Diencephalon (tissue), 1 donor: ENCODE data around the gene COL24A1. TPM values are rescaled to one million over a fixed set of nuclear protein-coding genes. Genes with fewer than 3 reads are reported as not detected.

Source experiments
- small RNA-seq: library from RNA; depleted of rRNA; stranded (forward); fragments of <200 nt; gene quantifications from one replicate; pipeline ENCODE3, GENCODE V24; 2014
- total RNA-seq: library from RNA; depleted of rRNA; stranded (reverse); fragments of >200 nt; gene quantifications from one replicate; pipeline ENCODE4 v1.2.3, GENCODE V29; 2014

Gene COL24A1
- total RNA-seq = 3.2 TPM

DNA sequence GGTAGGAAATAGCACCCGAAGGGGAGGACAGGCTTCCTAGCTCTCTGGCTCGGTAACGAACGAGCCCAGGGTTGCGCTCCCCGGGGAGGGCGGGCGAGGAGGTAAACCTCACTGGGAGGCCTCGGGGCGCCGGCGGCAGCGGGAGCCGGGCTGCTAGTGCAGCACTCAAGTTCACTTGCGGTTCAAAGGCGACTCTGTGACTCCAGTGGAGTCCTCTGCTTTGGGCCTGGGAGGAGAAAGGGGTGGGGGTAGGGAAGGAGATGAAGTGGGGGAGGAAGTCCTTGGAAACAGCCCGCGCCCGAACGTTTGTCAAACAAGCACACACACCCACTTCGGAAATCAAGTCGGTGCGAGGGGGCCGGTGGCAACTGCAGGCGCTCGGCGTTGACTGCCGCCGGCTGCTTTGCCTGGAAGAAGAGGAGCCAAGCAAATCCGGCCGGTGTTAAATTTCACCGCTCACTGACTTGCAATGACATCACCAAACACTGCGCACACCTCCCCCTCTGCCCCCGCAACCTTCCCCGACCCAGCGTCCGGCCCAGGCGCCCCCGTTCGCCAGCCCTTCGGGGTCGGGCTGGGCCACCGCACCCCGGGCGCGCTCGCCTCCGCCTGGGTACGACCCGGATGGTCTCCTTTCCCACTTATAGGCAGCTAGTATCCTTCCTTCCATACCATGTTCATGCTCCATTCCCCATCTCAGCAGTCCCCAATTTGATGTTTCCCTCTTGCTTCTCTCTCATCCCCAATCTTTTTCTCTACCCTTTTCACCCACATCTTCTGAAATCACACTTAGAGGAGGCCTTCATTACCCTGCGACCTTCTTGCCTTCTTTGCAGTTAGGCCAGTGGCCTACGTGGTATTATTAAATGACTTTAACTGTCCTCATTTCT, at the start of gene COL24A1:
Gene COL24A1 (minus strand): TSS at position 207 of the 890 bp plus-strand sequence. CDS start 376 bp downstream, outside the sequence.

DNA sequence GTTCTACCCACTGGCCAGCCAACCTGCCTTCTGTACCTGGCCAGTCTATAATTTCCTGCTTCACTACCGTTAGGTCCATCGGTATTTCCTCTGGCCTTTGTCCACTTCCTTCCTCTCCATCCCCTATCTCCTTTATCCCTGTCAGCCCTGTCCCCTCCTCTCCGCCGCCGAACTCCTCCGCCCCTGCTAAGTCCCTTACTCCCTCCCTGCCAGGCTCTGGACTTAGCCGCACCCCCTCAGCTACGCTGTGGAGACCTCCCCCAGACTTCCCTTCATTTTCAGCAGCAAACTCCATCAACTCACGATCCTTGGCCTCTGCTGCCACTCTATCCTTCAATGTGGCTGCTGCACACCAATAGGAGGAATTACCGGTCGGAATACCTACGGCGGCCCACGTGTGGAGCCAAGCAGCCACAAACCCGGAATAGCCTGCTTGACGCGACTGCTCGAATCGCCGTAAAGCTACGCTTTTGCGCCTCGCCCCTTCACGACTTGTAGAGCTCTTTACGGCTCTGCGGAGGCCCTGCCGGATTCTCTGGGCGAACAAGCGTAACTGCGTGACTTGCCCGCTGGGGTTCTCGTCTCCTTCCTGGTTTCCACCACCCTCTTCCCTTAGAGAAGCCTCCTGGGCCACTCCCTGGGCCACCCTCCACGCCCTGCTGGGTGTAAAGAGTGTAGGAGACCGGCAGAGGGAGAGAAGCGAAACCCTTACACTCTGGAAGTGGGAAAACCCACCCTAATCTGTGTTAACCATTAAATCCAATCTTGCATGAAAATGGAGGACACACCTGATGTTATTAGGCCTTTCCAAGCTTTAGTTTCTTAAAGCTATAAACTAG, 448.4 kb downstream of the COL24A1 start, which contains the start of gene ZNHIT6:
Gene ZNHIT6 (minus strand): TSS at position 444 of the 839 bp plus-strand sequence. CDS start 149 bp downstream, at position 295.

Small RNA genes lying within 50 kb of the gene (small RNA-seq; reads per million reads assigned to genes)
- not detected for gene RNA5SP51

Other genes with a start within 250 kb of the COL24A1 start
- gene ODF2L, start 239.6 kb upstream of the COL24A1 start, total RNA-seq = 103 TPM